Activated naive CD4-positive, alpha-beta T cell treated with anti-CD3 and anti-CD28 coated beads, Interleukin-2, amount 50 U/mL, for 72 hours (primary cell): ENCODE measurements around the gene ZNF697. TPM values are rescaled to one million over a fixed set of nuclear protein-coding genes. Genes with fewer than 3 reads are reported as not detected.
"Not testable (repeated sequence)": the region's sequence is repeated elsewhere in the genome, so short reads cannot be mapped to it uniquely, and the experiment has no call there.

ENCODE experiments used
- ATAC-seq, 2 donors: fragments of 150-1000 bp; cut with Tn5 transposase; 2 replicates each; pipeline ENCODE4 v1.10.0; 2021; ENCODE audit warnings: mild to moderate bottlenecking in 2 of 2, moderate library complexity in 2 of 2
- DNase-seq, 2 donors: peaks; one replicate each; pipeline ENCODE4 v3.0.0; 2021 to 2022; ENCODE audit warnings: low spot score in 2 of 2
- H3K27ac Mint-ChIP-seq, 2 donors: one replicate each; pipeline ENCODE4 v1.8.0; 2022; ENCODE audit warnings: mild to moderate bottlenecking in 2 of 2, mixed read lengths in 2 of 2
- H3K36me3 Mint-ChIP-seq, 2 donors: one replicate each; pipeline ENCODE4 v1.8.0; 2022; ENCODE audit warnings: mixed read lengths in 2 of 2
- H3K9me3 Mint-ChIP-seq, 2 donors: one replicate each; pipeline ENCODE4 v1.8.0; 2022; ENCODE audit warnings: mixed read lengths in 2 of 2
- total RNA-seq, 2 donors: library from RNA; stranded (reverse); gene quantifications; one replicate each; pipeline ENCODE4 v1.2.3, GENCODE V29; 2022

Gene ZNF697
- total RNA-seq, 2 donors from 2014 or later, result 0.09 to 0.70 TPM

DNA sequence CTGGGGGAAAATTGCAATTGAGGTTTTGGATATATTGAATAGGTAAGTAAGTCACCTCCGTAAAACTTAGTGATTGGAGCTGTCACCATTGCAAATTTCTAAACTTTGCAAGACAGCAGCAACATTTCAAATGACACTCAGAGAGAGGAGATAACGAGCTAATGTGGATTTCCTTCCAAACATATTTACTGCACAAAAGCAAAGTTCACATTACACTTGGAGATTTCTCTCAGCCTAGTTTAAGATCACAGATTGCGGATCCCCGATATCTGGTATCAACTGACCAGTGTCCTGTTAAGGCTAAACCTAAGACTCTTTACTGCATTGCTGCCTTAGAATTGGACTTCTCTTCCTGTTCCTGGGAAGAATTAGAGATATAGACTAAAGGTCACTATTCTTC lies 47.5 kb downstream of the ZNF697 start:
- H3K36me3 Mint-ChIP-seq, result no peaks in the 10 kb centered on the region
- no peaks in the 10 kb centered on the region for H3K9me3 Mint-ChIP-seq
- ATAC-seq, result no peak
- DNase-seq, result no peak
- no peak overlapping the region for H3K27ac Mint-ChIP-seq

DNA sequence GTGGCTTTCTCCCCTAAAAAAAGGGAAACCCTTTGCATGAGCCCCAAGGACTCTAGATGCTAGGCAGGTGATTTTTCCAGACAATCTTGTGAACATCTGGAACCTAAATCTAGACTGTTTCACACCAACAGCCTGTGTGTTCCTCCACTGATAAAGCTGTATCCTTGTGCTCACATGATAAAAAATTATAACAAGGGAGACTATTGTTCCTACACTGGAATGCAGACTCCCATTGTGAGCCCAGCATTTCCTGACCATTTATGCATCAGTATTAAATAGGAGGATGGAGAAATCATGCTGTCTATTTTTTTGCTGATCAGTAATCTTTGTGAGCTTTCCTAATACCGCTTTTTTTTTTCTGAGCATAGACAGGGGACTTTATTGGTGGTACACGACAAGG lies 52.5 kb downstream of the ZNF697 start:
- DNase-seq (no peak), ATAC-seq (no peak)
- no peaks in the 10 kb centered on the region for H3K9me3 Mint-ChIP-seq
- no peak overlapping the region for H3K27ac Mint-ChIP-seq
- no peaks in the 10 kb centered on the region for H3K36me3 Mint-ChIP-seq

DNA sequence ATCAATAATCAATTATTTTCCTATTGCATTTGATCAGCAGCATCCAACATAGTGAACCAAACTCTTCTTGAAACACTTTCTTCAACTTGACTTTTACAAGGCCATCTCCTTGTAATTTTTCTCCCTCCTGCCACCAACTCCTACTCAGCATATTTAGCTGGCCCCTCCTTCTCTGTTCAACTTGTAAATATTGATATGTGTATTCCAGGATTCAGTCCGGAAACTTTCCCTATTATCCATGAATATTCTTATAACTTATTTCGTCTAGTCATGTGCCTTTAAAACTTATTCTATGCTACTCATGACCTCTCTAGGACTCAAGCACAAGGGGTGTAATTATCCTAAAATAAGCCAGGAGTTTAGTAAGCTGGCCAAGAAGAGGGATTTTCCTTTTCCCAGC lies 52.9 kb downstream of the ZNF697 start:
- no peak for DNase-seq
- Mint-ChIP-seq H3K27ac (no peak overlapping the region), H3K9me3 (no peaks in the 10 kb centered on the region), H3K36me3 (no peaks in the 10 kb centered on the region)
- ATAC-seq, result no peak

DNA sequence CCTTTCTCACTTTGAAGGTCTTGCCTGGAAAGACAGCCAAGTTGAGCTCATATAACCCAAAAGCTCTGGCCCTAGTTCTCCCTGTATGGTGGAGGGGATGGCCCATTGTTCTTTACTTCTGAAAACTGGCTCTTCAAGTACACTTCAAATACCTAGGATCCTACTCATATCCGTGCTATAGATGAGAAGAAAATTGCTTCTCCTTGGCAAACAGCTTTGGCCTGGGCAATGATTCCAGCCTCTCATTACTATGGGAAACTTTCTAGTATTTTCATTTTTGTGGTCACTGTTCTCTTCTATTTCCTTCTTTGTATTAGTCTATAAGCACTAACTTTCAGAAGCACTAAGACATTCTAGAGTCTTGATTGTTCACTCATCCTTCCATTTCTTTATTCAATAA lies 53.7 kb downstream of the ZNF697 start:
- Mint-ChIP-seq H3K27ac (no peak overlapping the region), H3K36me3 (no peaks in the 10 kb centered on the region), H3K9me3 (no peaks in the 10 kb centered on the region)
- DNase-seq, result no peak
- no peak for ATAC-seq

DNA sequence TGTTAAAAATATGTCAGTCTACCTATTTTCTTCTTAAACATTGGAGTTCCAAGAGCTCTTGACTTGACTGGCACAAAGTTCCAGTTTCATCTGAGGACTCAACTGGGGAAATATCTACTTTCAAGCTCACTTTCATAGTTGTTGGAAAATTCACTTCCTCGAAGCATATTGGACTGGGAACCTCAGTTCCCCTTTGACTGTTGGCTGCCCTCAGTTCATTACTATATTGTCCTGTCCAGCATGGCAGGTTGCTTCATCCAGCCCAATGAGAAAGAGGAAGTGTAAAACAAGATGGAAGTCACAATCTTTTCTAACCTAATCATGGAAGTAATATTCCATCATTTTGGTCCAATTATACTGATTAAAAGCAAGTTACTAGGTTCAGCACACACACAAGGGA lies 54.3 kb downstream of the ZNF697 start:
- ATAC-seq (no peak), DNase-seq (no peak)
- Mint-ChIP-seq H3K27ac (no peak overlapping the region), H3K9me3 (no peaks in the 10 kb centered on the region), H3K36me3 (no peaks in the 10 kb centered on the region)

DNA sequence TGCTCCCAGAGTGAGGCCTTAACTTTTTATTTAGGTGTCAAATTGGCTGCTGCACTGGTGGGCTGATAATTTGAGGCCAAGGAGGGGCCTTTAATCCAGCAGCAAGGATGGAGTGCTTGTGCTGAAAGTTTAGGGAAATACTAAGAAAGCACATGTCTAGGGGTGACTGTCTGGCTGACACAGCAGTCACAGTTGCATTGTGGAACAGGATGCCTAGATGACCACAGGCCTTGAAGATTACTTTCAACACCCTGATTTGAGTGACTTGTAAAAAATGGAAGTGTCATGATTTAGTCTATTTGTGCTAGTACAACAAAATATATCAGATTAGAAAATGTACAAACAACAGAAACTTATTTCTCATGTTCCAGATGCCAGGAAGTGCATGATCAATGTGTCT lies 57.7 kb downstream of the ZNF697 start:
- Mint-ChIP-seq H3K9me3 (no peaks in the 10 kb centered on the region), H3K27ac (no peak overlapping the region), H3K36me3 (no peaks in the 10 kb centered on the region)
- ATAC-seq (no peak), DNase-seq (no peak)

DNA sequence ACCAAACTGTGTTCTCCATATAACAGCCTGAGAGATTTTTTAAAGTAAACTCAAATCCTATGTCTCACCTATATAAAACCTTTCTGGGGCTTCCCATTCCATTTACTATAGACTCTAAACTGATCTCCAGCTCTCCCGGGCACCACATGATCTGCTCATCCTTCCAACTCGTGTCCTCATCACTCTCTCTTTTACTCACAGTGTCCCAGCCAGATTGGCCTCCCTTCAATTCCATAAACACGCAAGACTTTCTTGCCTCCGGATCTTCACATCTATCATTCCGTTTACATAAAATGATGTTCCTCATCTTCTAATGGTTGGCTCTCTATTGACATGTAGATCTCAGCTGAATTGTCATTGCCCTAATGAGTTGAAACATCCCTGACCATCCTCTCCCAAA lies 59.4 kb downstream of the ZNF697 start:
- Mint-ChIP-seq H3K9me3 (no peaks in the 10 kb centered on the region), H3K36me3 (no peaks in the 10 kb centered on the region), H3K27ac (no peak overlapping the region)
- no peak for ATAC-seq
- no peak for DNase-seq

DNA sequence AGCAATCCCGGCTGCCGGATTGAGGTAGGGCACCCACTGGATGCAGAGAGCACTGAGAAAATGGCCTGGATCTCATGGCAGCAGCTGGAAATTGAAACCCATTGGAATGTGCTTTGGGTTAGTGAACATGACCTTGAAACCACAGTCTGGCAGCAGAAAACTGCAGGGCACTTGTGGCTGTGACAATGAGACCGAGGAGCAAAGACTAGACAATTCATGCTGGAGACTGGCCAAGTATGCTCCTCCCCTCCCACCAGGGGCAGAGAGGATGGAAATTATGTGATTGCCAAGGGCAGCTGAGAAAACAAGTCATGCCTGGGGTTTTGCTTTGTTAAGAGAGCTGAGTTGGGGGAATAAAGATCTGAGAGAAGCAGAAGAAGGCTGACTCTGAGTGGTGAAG lies 60.7 kb downstream of the ZNF697 start:
- ATAC-seq (no peak), DNase-seq (no peak)
- H3K9me3 Mint-ChIP-seq, result no peaks in the 10 kb centered on the region
- no peaks in the 10 kb centered on the region for H3K36me3 Mint-ChIP-seq
- no peak overlapping the region for H3K27ac Mint-ChIP-seq

DNA sequence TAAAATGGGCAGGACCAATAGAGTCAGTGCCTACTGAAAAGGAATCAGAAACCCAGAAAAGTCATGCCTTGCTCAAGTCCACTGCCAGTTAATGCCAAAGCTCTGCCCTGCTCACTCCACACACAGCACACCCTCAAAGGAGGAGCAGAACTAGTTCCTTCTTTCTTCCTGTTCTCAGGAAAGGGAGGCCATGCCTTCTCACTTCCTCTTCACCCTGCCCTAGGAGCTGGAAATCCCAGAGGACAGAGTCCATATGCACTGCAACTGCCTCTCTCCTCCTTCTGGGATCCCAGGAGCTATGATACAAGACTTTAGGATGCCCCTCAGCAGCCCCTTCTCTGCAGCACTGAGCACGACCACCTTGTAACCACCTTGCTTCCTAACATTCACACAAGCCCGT lies 62.3 kb downstream of the ZNF697 start:
- DNase-seq, H3K36me3 Mint-ChIP-seq, ATAC-seq, H3K9me3 Mint-ChIP-seq: not testable (repeated sequence)
- peak overlapping the region in 1 of 2 donors; percentile 5 for H3K27ac Mint-ChIP-seq

DNA sequence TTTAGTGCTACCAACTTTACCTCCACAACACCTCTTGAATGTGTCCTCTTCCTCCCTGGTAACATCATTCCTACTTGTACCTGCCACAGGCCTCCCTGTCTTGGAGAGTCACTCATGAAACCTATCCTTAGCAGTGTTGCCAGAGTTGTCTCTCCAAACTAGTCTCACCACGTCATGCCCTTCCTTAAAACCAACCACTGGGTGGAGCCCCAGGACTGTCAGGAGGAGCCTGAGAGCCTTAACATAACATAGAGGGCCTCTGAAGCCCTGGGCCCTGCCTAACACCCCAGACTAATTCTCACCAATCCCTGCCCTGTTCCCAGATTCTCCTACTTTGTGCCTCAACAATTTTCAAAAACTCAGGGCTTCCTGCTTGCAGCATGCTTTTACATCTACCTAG lies 65.3 kb downstream of the ZNF697 start:
- ATAC-seq (peak in 1 of 2 donors; percentile 63), DNase-seq (peak in 1 of 2 donors; percentile 25)
- no peaks in the 10 kb centered on the region for H3K9me3 Mint-ChIP-seq
- H3K27ac Mint-ChIP-seq, result peak overlapping the region in 1 of 2 donors; percentile 6
- H3K36me3 Mint-ChIP-seq, result no peaks in the 10 kb centered on the region

DNA sequence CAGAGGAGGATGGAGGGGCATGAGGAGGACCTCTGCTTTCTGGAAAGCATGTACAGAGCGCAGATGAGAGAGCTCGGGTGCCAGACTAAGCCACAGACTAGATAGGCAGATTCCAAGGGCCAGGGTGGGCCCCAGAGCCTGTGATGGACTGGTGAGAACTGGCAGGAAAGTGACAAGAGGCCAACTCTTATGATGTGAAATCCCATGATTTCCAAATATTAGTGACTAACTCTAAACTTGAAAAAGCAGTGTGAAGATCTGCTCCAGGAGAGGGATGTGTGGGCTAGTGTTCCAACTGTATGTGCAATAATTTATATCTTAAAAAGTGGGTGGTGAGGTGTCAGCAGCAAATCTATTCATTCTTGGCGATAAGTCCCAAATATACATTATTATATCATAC lies 67.0 kb downstream of the ZNF697 start:
- H3K27ac Mint-ChIP-seq, H3K9me3 Mint-ChIP-seq, DNase-seq, H3K36me3 Mint-ChIP-seq, ATAC-seq: not testable (repeated sequence)

DNA sequence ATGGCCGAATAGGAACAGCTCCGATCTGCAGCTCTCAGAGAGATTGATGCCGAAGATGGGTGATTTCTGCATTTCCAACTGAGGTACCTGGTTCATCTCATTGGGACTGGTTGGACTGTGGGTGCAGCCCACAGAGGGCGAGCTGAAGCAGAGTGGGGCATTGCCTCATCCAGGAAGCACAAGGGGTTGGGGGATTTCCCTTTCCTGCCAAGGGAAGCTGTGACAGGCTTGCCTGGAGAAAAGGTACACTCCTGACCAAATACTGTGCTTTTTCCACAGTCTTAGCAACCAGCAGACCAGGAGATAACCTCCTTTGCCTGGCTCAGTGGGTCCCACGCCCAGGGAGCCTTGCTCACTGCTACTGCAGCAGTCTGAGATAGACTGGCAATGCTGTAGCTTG lies 74.2 kb downstream of the ZNF697 start:
- Mint-ChIP-seq H3K9me3 (peaks cover 0 to 9% of the 10 kb centered on the region in 2 donors), H3K36me3 (no peaks in the 10 kb centered on the region), H3K27ac (no peak overlapping the region)
- DNase-seq (no peak), ATAC-seq (no peak)

DNA sequence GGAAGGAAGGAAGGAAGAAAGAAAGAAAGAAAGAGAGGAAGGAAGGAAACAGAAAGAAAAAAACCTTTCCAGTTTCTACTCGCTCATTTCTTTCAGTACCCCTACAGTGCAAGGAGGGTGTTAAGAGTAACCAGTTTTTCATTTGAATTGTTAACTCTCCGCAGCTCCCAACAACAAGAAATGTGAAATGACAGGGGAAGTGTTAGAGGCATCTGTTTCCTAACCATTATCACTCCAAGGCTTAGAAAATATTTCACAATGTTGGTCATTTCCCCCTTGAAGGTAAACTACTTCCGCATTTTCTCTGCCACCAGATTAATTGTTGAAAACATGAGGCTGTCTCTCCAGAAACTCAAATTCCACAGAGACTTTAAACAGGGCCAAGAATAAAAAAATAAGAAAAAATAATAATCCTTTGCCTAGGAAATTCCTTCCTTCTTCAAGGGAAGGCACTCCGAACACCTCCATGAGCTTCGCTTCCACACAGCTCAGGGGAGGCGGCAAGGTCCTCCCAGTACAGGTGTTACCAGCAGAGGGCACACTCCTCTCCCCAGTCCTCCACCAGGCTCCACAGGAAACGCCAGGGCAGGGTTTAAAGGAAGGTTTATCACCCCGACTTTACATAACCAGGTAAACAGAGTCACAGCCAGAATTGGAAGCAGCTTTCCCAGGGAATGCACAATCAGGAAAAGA lies 78.0 kb downstream of the ZNF697 start:
- H3K9me3 Mint-ChIP-seq, H3K36me3 Mint-ChIP-seq, DNase-seq: not testable (repeated sequence)
- peak in 1 of 2 donors; percentile 47 for ATAC-seq
- peak overlapping the region in 1 of 2 donors; percentile 86 for H3K27ac Mint-ChIP-seq

Other genes starting within 250 kb of the ZNF697 start
- not detected for gene HSD3B2, start 233.1 kb downstream of the ZNF697 start, total RNA-seq
- gene HSD3B1, start 141.1 kb downstream of the ZNF697 start, total RNA-seq, result not detected
- 100 to 1,000 TPM in 1 of 2 donors, 10 to 100 TPM in 1; 73.2 to 241 TPM for gene PHGDH, start 63.7 kb upstream of the ZNF697 start, total RNA-seq
- not detected for gene HMGCS2, start 120.6 kb upstream of the ZNF697 start, total RNA-seq
- 1 to 10 TPM in 1 of 2 donors, under 1 TPM in 1; 0.89 to 7.2 TPM for gene REG4, start 163.2 kb upstream of the ZNF697 start, total RNA-seq
- not detected for gene ADAM30, start 248.2 kb upstream of the ZNF697 start, total RNA-seq